K562 (cell line): ENCODE measurements around the gene KCNE1. TPM values are rescaled to one million over a fixed set of nuclear protein-coding genes. Genes with fewer than 3 reads are reported as not detected.

Experiments
- FOXA3 ChIP-seq, 2 experiments: fragments of 450-650 bp in 1 of 2; sonication (generic) in 1 of 2; formaldehyde crosslinking; IDR thresholded peaks in 1 of 2; conservative IDR thresholded peaks in 1 of 2; 2 replicates each; pipeline versions ENCODE4 v1.4.0 to v1.8.0; 2020 to 2022; ENCODE audit warnings: mild to moderate bottlenecking in 2 of 2, missing genetic modification reagents in 1 of 2
- GTF2E2 ChIP-seq: fragments of 200-800 bp; sonication (Bioruptor generic); IDR thresholded peaks from 2 replicates; pipeline ENCODE4 v1.6.1; 2016; ENCODE audit warnings: missing genetic modification characterization, missing compliant biosample characterization
- NFATC3 ChIP-seq: fragments of 450-650 bp; IDR thresholded peaks from 2 replicates; pipeline ENCODE4 v1.6.1; 2017; ENCODE audit warnings: mild to moderate bottlenecking
- NUFIP1 ChIP-seq: fragments of 450-650 bp; IDR thresholded peaks from 2 replicates; pipeline ENCODE4 v1.6.1; 2018; ENCODE audit not compliant: partially characterized antibody
- SNIP1 ChIP-seq: fragments of 450-650 bp; IDR thresholded peaks from 2 replicates; pipeline ENCODE4 v1.7.1; 2017; ENCODE audit warnings: low read depth, mild to moderate bottlenecking
- TBP ChIP-seq: optimal IDR thresholded peaks from 2 replicates; pipeline ENCODE3; 2011; ENCODE audit warnings: low read depth, low read length, improper control_type of control experiment
- TCF7 ChIP-seq: sonication (generic); IDR thresholded peaks from 2 replicates; pipeline ENCODE4 v1.6.1; 2016; ENCODE audit warnings: antibody characterized with exemption, borderline replicate concordance
- TEAD1 ChIP-seq, 2 experiments: fragments of 450-650 bp in 1 of 2; sonication (generic) in 1 of 2; formaldehyde crosslinking; IDR thresholded peaks; 2 replicates each; pipeline versions ENCODE4 v1.4.0 to v1.8.0; 2020 to 2022; ENCODE audit warnings: mild to moderate bottlenecking in 2 of 2, missing genetic modification reagents in 1 of 2
- ZBTB26 ChIP-seq: fragments of 450-650 bp; formaldehyde crosslinking; IDR thresholded peaks from 2 replicates; pipeline ENCODE4 v1.4.0; 2022; ENCODE audit warnings: missing genetic modification characterization
- ZNF143 ChIP-seq: sonication (generic); formaldehyde crosslinking; IDR thresholded peaks from 2 replicates; pipeline ENCODE4 v1.9.0; 2022; ENCODE audit warnings: mild to moderate bottlenecking, missing genetic modification reagents
- ZNF407 ChIP-seq: fragments of 450-650 bp; IDR thresholded peaks from 2 replicates; pipeline ENCODE4 v1.6.1; 2016; ENCODE audit warnings: low read depth
- ZNF79 ChIP-seq: fragments of 250-450 bp; sonication (Bioruptor Pico); IDR thresholded peaks from 2 replicates; pipeline ENCODE4 v1.4.0; 2020; ENCODE audit warnings: low read depth, mild to moderate bottlenecking, moderate library complexity
- ZSCAN29 ChIP-seq: fragments of 450-650 bp; IDR thresholded peaks from 2 replicates; pipeline ENCODE4 v1.6.1; 2017
- polyA plus RNA-seq, 8 experiments: library from polyadenylated mRNA; depleted of rRNA in 4 of 8; stranded (reverse) in 5 of 8; unstranded in 3 of 8; fragments of >200 nt; fragmentation: Nextera tagmentation in 2 of 8; fragmentation: Illumina TruSeq in 1 of 8; extraction: Ambion mirVana in 2 of 8; extraction: Trizol in 1 of 8; gene quantifications; 2 replicates each; pipeline versions ENCODE4 v1.2.1 to v1.2.3, GENCODE V29; 2011 to 2014; ENCODE audit warnings: inconsistent platforms in 1 of 8, missing spikeins in 1 of 8
- total RNA-seq, 7 experiments: library from RNA; depleted of rRNA in 6 of 7; stranded (reverse); fragments of >200 nt in 6 of 7; fragmentation: Illumina TruSeq in 2 of 7; extraction: Trizol in 2 of 7; gene quantifications; 2 replicates each; pipeline versions ENCODE4 v1.2.1 to v1.2.3, GENCODE V29; 2011 to 2021; ENCODE audit warnings: low replicate concordance in 1 of 7

The KCNE1 gene
- total and polyA plus RNA-seq, 9 of the 15 experiments (the other 6 are each of a cell fraction or from before 2014, with no cell fraction given), result 0.05 to 0.22 (median 0.11) TPM; not detected in 3

- TF ChIP-seq NFATC3 (no peak), ZBTB26 (CRISPR knock-in tag) (no peak), TBP (no peak), GTF2E2 (tag) (no peak), ZNF143 (CRISPR knock-in tag) (no peak; the same call in 1 of the 2 replicates), TCF7 (no peak), NUFIP1 (no peak), SNIP1 (no peak), ZNF407 (no peak), ZNF79 (CRISPR knock-in tag) (peak; percentile 49; the same call in 1 of the 2 replicates), TEAD1 (CRISPR knock-in tag; IDR thresholded peaks at IDR 0.05) (peak; percentile 73 to 96; a peak in 3 of 4 replicates), FOXA3 (CRISPR knock-in tag; conservative IDR thresholded peaks at IDR 0.05 in 1 of 2, IDR thresholded peaks at IDR 0.05 in 1 of 2) (peak; percentile 33 to 59; a peak in 1 of 4 replicates), ZSCAN29 (no peak)
Measured at GRCh38 chr21:34545079-34545884, 33.3 kb upstream of the KCNE1 start (continued).
